GM10266 (cell line): Measurements from ENCODE around the gene GABRB1.

Experiments used
- DNase-seq: peaks from one replicate; pipeline ENCODE4 v3.0.0; 2012; ENCODE audit errors: extremely low spot score
- CTCF ChIP-seq: IDR thresholded peaks from 2 replicates; pipeline ENCODE4 v1.5.1; 2012; ENCODE audit warnings: mild to moderate bottlenecking, low read depth; ENCODE audit not compliant: control insufficient read depth, insufficient read depth; ENCODE audit errors: missing control alignments

GABRB1 gene

GRCh38 chr4:47224361-47224760 is 193.0 kb downstream of the GABRB1 start:
- TF ChIP-seq CTCF, result no peak
- DNase-seq, result no peak

GRCh38 chr4:47235721-47236120 is 204.4 kb downstream of the GABRB1 start:
- TF ChIP-seq CTCF, result no peak

GRCh38 chr4:47238667-47239066 is 207.3 kb downstream of the GABRB1 start:
- no peak for TF ChIP-seq CTCF
- DNase-seq, result no peak

More at GRCh38 chr4:47235721-47236120, 204.4 kb downstream of the GABRB1 start:
- DNase-seq, result no peak

GRCh38 chr4:47239649-47240048 is 208.3 kb downstream of the GABRB1 start:
- DNase-seq, result no peak
- no peak for TF ChIP-seq CTCF

- no peak for DNase-seq
- TF ChIP-seq CTCF, result no peak
Observed at GRCh38 chr4:47251348-47252135, 220.2 kb downstream of the GABRB1 start.

GRCh38 chr4:47263721-47264120 is 232.4 kb downstream of the GABRB1 start:
- DNase-seq, result no peak
- no peak for TF ChIP-seq CTCF

- TF ChIP-seq CTCF, result no peak
- no peak for DNase-seq
Observed at GRCh38 chr4:47270201-47270888, 239.0 kb downstream of the GABRB1 start.
